ENCODE data around the gene MCF2L2.

- no peak for TF ChIP-seq CTCF (IDR thresholded peaks at IDR 0.05)
- TF ChIP-seq ZFX (IDR thresholded peaks at IDR 0.05; ENCODE audit: borderline replicate concordance), result no peak
Observed at GRCh38 chr3:183340222-183340621, 88.2 kb downstream of the MCF2L2 start.

All from 22Rv1 (cell line).